HG03097 (cell line): Measurements from ENCODE around the gene LSM14B.

Experiments used
- ATAC-seq: cut with Tn5 transposase; IDR thresholded peaks from one replicate; pipeline ENCODE4 v1.9.1; 2021; ENCODE audit not compliant: unreplicated experiment, low FRiP score

Gene LSM14B

DNA sequence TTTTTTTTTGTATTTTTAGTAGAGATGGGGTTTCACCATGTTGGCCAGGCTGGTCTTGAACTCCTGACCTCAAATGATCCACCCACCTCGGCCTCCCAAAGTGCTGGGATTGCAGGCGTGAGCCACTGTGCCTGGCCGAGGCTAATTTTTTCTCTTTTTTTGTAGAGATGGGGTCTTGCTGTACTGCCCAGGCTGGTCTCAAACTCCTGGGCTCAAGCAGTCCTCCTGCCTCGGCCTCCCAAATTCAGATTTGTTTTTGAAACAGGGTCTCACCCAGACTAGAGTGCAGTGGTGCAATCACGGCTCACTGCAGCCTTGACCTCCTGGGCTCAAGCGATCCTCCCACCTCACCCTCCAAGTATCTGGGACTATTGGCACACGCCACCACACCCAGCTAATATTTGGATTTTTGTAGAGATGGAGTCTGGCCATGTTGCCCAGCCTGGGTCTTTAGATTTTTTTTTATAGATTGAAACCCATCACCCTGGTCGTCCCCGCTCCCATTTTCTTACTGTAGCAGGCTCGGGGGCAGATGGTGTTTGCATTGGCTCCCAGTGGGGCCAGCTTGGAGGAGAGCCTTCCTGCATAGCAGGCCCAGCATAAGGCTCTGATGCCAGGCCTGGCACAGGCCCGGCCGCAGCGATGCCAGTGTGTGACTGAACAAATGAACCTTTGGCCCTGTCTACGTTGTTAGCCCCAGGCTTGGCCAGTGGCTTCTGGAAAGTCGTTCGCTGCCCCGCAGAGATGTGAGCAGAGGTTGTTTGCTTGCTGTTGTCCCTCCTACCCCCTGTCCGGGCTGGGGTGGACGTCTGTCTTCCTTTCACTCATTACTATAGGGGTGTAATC, 56.3 kb downstream of the LSM14B start:
- ATAC-seq, result no peak

DNA sequence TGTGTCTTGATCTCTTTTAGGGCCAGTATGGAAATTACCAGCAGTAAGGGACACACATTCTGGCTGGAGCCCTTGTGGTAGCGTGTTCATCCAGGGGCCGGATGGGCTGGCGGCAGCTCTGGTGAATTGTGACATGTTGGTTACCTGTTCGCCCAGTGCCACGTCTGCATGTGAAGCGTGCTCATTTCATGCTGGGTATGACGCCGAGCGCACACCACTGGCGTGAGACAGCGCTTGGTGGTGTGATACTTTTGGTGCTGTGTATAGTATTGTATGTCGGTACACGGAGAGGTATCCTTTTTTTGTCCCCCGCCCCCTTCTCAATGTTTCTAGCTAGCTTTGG, 56.9 kb downstream of the LSM14B start:
- no peak for ATAC-seq

DNA sequence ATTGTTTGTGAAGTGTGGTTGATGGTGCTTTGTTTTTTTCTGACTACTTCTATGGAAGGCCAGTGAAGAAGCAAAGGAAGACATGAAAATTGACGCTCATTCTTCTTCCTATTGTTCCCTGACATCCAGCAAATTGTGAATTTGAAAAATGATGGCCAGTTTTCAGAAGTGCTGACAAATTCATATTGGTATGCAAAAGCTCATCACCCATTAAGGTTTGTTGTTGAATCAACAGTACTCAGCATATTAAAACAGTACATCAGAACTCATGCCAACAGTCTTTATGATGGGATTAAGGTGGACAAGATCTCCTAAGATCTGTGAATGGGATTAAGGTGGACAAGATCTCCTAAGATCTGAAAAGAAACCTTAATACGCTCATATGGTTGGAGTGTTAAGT, 59.5 kb downstream of the LSM14B start:
- no peak for ATAC-seq

DNA sequence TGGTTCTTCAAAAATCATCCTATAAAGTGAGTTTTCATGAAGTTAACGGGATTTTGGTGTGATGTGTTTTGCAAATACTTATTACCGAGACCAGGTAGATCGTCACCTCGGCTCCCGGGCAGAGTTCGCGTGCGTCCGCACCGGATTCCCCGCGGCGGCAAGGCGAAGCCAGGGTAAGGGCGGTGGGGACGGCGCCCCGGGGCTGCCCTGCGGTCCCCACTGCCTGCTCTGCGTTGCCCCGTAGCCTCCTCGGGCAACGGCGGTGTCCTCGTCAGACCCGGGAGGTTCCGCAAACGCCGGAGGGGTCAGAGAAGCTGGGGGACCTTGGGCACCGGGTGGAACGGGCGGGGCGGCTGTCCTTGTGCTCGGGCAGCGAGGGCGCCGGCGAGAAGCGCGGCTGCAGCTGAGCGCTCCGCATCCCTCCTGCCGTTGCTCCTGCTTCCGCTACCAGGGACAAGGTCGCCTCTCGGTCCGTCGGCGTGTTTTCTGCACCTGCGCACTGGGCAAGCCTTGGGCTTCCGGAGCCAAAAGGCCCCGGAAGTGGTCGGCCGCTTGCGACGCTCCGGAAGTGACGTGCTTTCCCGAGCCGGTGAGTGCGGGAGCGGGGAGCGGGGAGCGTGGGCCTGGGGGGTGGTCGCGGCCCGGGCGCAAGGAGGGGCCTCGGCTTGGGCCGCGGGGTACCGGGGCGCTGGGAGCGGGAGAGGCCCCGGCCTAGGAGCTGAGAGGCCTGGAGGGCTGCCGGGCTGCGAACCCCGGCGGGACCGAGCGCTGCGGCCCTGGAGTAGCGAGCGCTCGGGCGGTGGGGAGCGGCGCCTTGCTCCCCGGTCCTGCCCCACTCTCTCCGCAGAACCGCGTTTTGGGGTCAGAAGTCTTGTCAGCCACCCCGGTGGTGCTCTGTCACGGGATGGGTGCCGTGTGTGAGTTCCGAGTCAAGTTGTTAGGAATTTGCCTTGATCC, 60.5 kb downstream of the LSM14B start, which contains the start of gene MTG2:
MTG2 (plus strand) TSS at position 560 of the 957 bp plus-strand sequence. CDS start 10,393 bp downstream, outside the sequence.
- ATAC-seq, result peak; percentile 86

DNA sequence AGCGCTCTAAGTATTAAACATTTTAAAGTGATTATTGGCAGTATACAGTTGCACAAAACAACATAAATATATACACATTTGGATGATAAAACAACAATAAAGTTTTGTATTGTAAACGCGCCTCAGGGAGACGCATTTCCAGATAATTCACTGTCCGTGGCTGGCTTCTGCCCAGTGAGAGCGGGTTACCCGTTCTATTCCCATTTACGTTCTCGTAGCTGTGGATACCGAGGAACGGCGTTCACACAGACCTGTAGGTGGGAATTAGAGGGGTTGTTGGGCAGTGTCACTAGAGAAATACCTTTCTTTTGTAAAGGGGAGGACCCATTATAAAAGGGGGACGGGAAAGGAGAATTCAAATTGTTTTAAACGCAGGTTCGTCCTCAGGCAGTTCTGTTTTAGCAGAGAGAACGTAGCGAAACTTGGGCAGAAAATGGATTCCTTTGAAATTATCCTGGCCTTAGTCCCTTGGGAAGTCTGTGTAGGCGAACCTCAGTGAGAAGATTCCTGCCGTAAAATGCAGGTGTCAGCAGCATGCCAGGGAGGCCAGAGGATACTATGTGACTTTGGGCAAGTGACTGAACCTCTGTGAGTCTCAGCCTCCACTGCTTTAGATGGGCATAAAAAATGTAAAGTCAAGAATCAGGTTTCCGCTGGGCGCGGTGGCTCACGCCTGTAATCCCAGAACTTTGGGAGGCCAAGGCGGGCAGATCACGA, 61.3 kb downstream of the LSM14B start:
- no peak for ATAC-seq
